ENCODE measurements around the gene LYRM1.
A peak's percentile ranks its signal among the peaks of the same experiment; 100 is the strongest.

LYRM1 gene

DNA sequence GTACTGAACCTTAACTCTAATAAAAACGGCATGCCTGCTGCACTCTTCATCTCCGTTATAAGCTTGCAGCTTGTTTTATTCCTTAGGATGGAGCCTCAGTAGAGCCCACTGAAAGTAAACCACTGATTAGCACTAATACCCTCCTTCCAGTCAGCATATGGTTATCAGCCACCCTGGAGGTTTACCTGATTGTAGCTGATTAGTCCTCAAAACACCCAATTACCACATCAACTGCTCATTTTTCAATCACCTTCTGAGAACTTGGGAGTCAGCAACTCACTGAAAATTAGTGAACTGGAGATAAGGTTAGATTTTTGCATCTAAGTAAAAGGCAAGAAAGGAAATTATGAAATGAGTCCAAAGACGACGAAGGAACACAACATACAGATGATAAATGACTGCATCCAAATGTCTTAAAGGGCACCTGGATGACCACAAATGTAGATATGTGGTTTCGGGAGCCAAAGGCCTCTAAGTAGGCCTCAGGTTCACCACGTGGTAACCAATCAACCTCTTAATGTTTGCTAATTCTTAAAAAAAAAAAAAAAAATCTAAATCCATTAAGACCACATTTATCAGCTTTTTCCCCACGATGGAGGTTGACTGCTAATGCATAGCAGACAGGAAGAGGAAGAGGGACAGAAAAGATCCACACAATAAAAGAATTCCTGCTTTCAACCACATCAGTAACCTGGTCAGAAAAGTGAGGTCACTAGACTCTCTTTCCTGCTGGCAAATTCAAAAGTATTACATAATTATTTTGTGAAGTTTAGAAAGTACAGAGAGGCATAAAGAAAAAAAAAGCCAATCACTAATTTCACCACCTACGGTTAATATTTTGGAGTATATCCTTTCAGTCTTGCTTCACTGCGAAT, 28.4 kb upstream of the LYRM1 start:
- no peak for DNase-seq (ENCODE audit: low read depth in 2 of 2)

DNA sequence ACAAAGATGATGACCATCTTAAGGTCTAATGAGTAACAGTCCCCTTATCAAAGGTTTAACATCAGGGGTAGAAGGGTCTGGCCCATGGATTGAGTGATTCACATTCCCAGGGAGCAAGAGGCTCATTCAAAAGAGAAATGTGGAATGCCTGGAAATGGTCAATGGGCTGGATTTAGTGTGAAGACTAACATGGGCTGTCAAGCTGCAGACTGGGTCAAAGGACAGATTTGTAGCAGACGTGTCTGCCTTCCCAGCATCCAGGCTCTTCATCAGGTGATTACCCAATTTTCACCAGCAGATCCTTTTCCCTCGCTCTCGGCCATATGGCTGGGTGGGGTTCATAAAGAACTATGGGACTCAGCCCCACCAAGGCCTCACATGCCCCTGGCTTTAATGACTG, 27.2 kb upstream of the LYRM1 start:
- no peak for DNase-seq (ENCODE audit: low read depth in 2 of 2)

DNA sequence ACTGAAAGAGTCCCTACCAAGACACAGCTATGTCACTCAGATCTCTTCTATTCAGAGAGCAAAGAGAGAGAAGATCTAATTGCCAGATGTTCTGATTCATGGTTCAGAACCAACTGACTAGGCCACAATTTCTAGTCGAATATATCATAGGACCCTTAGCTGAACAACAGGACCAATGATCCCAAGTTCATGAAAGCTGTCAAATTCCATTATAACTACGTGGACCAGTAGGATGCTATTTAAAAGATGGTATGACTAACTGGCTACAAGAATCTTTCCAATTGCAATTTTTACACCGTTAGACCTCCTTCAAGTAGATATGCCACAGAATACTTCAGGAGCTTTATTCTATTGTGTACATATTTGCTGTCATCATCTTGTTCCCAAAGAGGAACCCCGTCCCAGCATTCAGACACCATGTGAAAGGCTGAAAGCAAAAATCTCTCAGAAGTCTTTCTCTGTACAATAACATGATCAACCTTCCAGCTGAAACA, 26.4 kb upstream of the LYRM1 start:
- DNase-seq (ENCODE audit: low read depth in 2 of 2) = peak in 1 of 2 experiments; percentile 23

DNA sequence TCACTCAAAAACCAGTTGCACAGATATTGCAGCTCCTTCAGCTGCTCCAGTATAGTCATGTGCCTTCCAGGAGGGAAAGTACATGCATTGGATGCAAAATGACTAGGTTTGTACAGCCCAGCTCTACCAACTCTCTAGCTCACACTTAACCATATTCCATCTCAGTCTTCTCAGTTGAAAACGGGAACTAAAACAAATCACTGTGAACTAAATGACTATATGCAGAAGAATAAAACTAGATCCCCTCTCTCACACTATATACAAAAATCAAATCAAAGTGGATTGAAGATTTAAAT, 25.3 kb upstream of the LYRM1 start:
- no peak for DNase-seq (ENCODE audit: low read depth in 2 of 2)

DNA sequence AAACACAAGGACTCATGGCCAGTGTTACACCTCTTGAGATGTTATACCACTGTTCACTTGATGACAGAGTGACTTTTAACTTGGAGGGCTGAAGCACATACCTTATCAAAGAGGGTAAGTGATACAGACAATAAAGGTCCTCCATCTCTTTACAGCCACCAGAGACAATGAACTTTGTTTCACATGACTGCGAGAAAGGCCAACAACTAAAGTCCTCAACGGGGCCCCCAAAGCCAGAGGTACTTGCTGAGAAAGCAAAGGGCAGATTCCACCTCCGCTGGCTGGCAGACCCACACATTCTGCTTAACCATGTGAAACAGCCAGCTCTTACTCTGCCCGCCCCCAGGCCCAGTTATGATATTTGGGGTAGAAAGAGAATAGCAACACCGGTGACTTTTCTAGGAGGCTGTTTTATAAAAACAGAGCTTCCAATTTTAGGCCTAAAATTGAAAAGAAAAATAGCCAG, 21.9 kb upstream of the LYRM1 start:
- no peak for DNase-seq (ENCODE audit: low read depth in 2 of 2)

DNA sequence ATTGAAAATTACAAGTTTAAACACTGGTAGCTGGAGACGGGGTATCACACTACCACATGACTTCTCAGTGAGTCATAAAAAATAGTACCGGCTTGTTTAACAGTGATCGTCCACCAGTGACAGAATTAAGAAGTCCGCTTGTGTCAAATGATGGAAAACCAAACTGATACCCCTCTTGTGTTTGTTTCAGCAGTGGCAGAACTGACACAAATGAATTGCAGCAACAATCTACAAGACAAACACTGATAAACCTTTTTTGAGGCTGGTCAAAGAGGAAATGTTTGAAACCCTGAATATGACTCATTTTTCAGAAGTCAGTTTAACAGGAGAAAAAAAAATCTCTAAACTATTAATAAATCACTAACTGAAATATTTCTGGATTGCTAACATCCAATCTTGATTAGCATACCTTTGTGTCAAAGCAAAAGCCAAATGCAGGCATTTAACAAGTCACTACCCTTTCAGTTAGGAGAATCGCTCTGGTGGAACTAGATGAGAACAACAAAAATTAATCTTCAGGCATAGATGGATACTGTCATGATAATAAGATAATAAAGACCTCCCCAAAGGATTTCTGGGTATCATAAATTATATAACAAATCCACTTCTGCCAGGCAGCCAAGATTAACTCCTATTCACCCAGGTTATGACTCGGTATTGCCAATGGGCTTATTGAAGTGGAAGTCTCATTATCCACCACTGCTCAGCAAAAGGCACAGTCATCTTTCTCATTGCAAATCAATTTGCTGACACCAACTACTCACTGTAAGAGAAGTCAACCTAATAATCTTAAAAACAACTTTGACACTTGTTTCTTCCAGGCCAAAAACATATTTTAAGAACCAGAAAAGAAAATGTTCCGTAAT, 21.2 kb upstream of the LYRM1 start:
- no peak for DNase-seq (ENCODE audit: low read depth in 2 of 2)

DNA sequence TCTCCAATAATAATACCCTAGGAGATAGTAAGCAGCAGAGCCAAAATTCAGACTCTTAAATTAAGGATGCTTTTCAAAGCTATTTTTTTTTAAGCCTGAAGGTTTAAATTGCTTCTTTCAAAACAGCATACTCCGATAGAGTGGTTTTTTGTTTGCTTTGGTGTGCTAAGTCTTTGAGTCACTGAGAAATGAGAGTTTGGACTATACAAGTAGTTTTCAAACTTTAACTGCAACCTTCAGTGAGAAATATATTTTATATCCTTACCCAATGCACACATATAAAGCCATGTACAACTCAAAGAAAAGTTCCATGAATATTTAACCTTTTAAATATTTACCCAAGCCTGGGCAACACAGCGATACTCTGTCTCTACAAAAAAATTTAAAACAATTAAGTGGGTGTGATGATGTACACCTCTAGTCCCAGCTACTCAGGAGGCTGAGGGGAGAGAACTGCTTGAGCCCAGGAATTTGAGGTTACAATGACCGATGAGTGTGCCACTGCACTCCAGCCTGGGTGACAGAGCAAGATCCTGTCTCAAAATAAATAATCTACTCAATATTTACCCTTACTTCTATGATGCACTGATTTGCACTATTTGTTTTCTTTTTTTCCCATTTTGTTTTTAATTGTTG, 19.6 kb upstream of the LYRM1 start:
- no peak for DNase-seq (ENCODE audit: low read depth in 2 of 2)

DNA sequence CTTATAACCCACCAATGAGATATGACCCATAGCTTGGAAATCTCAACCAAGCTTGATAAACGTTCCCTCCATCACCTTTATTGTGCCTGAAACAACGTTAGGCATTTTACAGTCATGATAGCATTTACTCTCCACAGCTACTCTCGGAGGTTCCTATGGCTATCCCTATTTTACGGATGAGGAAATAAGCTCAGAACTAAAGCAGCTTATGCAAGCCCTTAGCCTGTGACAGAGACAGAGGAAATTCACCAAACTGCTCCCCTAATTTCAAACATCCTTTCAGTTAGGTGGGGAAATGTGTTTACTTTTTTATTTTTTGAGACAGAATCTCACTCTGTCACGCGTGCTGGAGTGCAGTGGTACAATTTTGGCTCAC, 19.1 kb upstream of the LYRM1 start:
- DNase-seq (ENCODE audit: low read depth in 2 of 2) = no peak

DNA sequence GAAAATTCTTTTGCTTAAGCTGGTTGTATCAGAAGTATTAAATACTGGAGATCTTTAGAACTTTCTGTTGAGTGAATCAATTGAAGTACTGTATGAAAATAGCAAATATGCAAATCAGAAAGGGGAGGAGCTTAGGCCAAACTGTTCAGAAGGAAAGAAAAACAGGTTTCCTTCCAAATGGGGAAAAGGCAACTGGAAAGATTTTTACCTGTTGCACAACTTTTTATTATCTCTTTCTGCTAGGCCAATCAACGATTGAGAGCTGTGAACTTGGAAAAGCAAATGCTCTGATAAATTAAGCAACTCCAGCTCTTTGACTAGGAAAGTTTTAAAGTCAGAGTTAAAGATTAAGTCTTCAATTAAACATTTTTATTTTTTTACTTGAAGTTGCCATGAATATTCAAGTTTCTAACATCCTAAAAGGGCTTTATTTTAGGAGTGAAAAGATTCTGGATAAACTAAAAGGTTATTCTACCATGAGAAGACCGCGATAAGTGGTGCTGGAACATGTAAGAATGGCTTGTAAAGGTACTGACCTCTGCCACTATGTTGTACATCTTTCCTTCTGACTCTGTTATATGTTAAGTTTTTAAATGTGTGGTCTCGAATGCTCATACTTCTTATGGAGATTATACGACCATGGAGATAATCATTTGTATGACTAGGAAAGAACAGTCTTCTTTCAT, 16.9 kb upstream of the LYRM1 start:
- DNase-seq (ENCODE audit: low read depth in 2 of 2) = no peak

DNA sequence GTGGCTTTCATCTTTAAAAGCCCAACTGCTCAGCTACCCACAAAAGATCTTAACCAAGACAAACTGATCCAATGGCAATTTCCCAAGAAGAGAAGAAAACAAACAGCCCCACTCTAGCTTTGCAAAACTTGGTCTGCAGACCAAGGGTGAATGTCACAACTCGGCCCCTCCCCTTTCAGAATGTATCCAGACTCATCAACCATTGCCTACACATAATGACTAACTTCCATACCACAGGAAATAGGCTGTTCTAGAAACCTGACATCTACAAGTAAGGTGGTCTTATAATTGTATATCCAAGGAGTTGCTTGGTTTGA, 16.4 kb upstream of the LYRM1 start:
- DNase-seq (ENCODE audit: low read depth in 2 of 2) = peak in 1 of 2 experiments; percentile 29

DNA sequence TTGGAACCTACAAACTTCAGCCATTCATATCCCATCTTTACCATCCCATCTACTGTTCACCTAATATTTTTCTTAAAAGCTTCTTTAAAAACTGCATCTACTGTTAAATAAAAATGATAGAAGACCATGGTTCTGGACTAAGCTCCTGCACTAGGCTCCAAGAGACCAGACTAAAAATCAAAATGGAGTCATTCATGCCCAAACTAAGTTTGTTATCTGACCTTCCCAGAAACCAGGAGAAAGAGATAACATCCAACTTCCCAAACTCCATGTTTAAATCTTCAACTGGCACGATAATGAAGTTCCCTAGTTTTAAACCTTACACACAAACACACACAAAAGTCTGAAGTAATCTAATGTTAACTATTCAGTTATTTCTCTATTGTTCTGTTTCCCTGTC, 14.3 kb upstream of the LYRM1 start:
- DNase-seq (ENCODE audit: low read depth in 2 of 2) = no peak

DNA sequence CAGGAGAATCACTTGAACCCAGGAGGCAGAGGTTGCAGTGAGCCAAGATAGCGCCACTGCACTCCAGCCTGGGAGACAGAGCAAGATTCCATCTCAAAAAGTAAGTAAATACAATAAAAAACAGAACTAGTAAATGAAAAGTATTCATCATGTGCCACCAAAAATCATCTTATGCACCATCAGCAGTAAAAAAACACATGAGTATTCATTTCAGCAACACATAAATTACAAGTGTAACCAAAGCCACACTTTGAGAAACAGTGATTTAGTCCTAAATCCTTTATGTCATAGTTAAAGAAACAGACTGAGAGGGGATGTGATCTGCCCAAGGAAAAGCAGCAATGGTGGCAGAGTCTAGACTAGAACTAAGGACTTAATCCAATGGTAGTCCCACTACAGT, 13.4 kb upstream of the LYRM1 start:
- DNase-seq (ENCODE audit: low read depth in 2 of 2) = no peak

DNA sequence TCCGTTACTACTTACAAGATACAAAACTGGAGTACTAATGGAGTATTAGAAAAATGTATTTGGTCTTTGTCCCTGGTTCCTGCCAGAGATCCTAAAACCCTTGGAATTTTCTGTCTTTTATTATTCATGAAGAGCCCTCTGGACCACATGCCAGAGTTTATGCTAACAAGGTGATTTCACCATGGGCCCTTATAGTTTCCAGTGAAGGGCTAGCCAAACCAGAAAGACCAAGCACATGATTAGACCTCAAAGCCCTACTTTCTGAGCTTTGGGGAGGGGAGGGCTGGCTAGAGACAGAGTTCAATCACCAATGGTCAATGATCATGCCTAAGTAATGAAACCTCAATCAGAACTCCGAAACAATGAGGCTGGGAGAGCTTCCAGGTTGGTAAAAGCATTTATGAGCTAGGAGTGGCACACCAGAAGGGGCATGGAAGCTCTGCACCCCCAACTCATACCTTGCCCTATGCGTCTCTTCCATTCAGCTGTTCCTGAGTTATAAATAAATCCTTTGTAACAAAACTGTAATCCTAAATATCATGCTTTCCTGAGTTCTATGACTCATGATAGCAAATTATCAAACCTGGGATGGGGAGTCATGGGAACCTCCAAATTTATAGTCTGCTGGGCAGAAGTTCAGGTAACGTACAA, 10.8 kb upstream of the LYRM1 start:
- DNase-seq (ENCODE audit: low read depth in 2 of 2) = no peak

DNA sequence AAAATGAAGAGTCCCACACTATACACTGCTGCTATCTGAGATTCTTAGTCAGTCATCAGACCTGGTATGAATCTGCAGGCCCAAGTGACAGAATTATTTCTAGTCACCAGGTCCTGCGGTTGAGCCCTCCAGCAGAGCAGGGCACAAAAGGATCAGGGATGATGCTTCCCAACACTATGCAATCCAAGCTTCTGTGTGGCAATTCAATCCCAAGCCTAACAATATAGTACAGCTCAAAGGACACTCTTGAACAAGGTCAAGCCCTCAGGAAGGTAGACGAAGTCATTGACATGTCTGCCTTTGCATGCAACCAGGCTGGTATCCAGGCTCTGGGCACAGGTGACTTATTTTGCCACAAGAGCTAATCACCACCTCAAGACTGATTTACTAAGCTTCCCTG, 6.2 kb upstream of the LYRM1 start:
- no peak for DNase-seq (ENCODE audit: low read depth in 2 of 2)

DNA sequence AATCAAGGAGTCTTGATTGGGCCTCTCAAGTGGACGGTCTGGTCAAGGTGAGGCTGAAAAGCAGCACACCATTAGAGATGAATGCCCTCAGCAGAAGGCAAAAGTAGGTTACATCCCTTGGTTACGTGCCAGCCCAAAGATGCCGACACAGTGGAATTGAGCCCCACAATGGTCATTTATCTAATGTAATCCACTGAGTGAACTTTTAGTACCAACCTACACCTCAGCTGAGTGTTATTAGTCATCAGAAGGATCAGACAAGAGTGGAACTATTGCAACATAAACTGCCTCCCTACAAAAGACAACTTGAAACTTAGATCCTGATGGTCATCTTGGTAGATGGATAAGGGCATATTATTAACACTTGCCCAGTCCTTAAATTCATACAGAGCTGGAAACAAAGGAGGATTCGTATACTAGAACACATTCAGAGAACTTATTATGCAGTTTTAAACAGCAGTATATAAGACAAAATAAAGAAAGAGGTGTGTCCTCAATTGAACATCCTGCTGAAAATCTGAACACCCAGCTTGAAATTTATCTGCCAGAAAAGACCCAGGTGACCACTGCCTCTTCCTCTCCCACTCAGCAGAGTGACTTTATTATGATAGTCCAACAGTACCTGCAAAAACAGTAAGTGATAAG, 3.2 kb upstream of the LYRM1 start:
- DNase-seq (ENCODE audit: low read depth in 2 of 2) = no peak

DNA sequence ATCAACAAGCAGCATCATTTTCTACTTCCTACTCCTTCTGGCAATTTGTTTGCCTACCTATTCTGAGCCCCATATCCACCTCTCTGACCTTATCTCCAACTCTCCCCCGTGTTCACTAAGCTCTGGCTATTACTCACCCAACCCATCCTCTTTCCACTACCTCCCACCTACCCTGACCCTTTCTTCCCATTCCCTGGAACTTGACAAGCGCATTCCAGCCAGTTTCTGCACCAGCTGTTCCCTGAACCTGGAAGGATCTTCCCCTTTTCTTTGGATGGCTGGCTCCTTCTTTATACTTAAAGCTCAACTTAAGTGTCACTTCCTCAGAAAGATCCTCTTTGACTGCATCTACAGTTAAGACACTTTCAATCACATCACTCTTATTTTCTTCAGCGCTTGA, 2.6 kb upstream of the LYRM1 start:
- no peak for DNase-seq (ENCODE audit: low read depth in 2 of 2)

DNA sequence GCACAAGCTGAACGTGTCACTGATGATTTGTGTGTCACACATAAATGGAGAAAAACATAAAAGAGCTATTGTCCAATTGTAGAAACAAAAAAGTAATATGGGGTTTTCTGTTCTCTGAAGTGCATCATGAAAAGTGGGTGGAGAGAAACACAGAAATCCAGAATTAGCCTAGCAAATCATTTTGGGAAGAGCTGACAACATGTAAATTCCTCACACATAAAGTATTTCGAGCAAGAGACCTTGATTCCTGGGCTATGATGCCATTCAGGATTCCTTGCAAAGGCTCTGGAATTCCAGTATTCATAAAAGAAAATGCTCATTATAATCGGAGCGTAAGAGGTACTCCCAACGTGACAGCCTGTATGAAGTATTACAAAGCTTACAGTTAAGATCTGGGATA, 1.5 kb upstream of the LYRM1 start:
- DNase-seq (ENCODE audit: low read depth in 2 of 2) = peak in 1 of 2 experiments; percentile 64

DNA sequence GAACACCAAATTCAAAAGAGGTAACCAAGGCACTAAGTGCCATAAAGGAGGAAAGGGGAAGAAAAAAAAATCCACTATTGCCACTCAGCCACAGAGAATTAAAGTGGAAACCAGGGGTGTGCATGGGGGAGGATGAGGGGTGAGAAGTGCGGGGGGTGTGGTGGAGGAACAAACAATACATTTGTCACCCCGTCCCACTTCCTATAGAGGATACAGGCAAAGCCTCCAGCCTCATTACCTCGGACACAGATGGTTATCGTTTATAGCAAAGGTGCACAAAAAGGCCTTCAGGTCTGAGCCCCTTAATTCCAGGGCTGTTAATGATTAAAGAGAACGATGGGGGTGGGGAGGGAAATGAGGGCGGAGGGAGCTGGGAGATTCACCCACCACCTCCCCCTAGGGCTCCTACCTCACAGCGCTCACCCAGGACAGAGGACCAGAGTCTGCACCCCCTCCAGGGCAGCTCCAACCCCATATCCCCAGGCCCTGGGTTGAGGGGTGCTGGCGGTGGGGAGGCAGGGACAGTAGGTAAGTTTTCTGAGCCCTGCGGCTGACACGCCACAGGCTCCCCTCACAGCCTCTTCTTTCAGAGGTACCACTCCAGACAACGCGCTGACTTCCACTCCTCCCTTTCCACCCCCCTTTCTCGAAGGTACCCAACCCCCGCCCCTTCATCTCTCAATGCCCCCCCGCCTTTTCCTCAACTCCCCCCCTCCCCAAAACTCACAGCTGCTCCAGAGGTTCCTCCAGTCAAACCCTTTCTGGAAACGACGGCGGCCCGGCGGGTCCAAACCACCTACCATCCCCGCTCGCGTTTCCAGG, 883 bp upstream of the LYRM1 start:
- DNase-seq (ENCODE audit: low read depth in 2 of 2) = no peak

DNA sequence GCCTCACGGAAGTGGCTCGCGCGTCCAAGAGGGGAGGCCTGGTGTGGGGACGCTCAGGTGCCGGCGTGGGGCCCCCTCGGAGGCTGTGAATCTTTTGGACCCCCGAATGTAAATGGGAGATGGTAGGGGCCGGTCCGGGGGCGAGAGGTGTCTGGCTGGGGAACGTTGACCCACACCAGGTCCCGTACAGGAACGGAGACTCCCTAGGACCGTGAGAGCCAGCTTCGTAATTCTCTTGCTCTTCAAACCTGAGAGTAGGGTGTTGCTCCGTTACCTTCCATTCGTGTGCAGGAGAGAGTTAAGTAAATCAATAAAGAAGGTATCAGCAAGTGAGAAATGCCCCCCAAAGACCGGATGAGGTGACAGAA, 481 bp downstream of the LYRM1 start:
- DNase-seq (ENCODE audit: low read depth in 2 of 2) = no peak

DNA sequence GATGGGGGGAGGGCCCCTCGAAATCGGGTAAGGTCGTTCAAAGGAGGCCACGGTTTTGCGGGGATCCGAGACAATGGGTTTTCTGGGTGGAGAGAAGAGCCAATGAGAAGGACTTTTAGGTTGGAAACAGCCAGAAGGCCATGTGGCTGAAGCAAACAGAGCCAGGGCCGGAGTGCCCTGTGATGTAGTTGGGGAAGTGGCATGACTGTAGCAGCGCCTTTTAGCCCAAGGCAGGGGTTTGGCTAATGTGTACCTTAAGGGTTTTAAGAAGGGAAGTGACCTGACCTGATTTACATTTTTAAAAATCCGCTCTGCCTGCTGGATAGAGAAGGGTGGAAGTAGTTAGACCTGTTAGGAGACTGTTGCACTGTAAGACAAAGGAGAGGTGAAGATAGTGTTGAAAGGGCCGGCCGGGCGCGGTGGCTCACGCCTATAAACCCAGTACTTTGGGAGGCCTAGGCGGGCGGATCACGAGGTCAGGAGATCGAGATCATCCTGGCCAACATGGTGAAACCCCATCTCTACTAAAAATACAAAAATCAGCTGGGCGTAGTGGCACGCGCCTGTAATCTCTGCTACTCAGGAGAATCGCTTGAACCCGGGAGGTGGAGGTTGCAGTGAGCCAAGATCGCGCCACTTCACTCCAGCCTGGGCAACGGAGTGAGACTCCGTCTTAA, 1.0 kb downstream of the LYRM1 start:
- DNase-seq (ENCODE audit: low read depth in 2 of 2) = no peak

Measured in fibroblast of skin of left biceps (primary cell).